Fibroblast of pulmonary artery (primary cell): ENCODE data around the gene LGI4.
"Not testable (repeated sequence)": the region's sequence is repeated elsewhere in the genome, so short reads cannot be mapped to it uniquely, and the experiment has no call there.

ENCODE experiments used
- DNase-seq: peaks from one replicate; pipeline ENCODE4 v3.0.0-alpha.2; 2010; ENCODE audit warnings: low read depth
- H3K4me3 ChIP-seq: replicated peaks from 2 replicates; pipeline ENCODE4 v1.5.1; 2011; ENCODE audit warnings: low read depth, mild to moderate bottlenecking, control low read depth, low read length, moderate library complexity
- CTCF ChIP-seq: IDR thresholded peaks from 2 replicates; pipeline ENCODE4 v1.5.1; 2011; ENCODE audit warnings: mild to moderate bottlenecking, control low read depth, low read length, inconsistent platforms; ENCODE audit errors: missing control alignments

The LGI4 gene

GRCh38 chr19:35135389-35135909, 590 bp upstream of the LGI4 start:
- peak; percentile 80 for TF ChIP-seq CTCF
- H3K4me3 ChIP-seq, result no peak overlapping the region
- peak; percentile 69 for DNase-seq

- H3K4me3 ChIP-seq, result no peak overlapping the region
- TF ChIP-seq CTCF, result no peak
- DNase-seq, result no peak
Observed at GRCh38 chr19:35133826-35134225, 1.0 kb downstream of the LGI4 start.

- DNase-seq, result no peak
- H3K4me3 ChIP-seq, result no peak overlapping the region
- no peak for TF ChIP-seq CTCF
Observed at GRCh38 chr19:35132254-35132653, 2.6 kb downstream of the LGI4 start.

GRCh38 chr19:35130761-35131720, 3.8 kb downstream of the LGI4 start:
- H3K4me3 ChIP-seq, result no peak overlapping the region
- TF ChIP-seq CTCF, result no peak
- no peak for DNase-seq

- H3K4me3 ChIP-seq, DNase-seq: not testable (repeated sequence)
Observed at GRCh38 chr19:35129724-35130274, 5.1 kb downstream of the LGI4 start.

- TF ChIP-seq CTCF, result no peak
- no peak for DNase-seq
- no peak overlapping the region for H3K4me3 ChIP-seq
Observed at GRCh38 chr19:35128398-35129057, 6.3 kb downstream of the LGI4 start.

GRCh38 chr19:35127871-35128270, 7.0 kb downstream of the LGI4 start:
- H3K4me3 ChIP-seq, result no peak overlapping the region
- DNase-seq, result no peak
- TF ChIP-seq CTCF, result no peak
